Kidney epithelial cell (primary cell): ENCODE data around the gene B4GALT5. TPM values are rescaled to one million over a fixed set of nuclear protein-coding genes. Genes with fewer than 3 reads are reported as not detected.

ENCODE experiments used
- DNase-seq: peaks from one replicate; pipeline ENCODE4 v3.0.0-alpha.2; 2010; ENCODE audit warnings: low read depth
- H3K27me3 ChIP-seq: 2 replicates; pipeline ENCODE4 v1.6.0; 2011; ENCODE audit warnings: low read length; ENCODE audit not compliant: control insufficient read depth, insufficient read depth
- H3K36me3 ChIP-seq: 2 replicates; pipeline ENCODE4 v1.5.1; 2011; ENCODE audit warnings: low read length; ENCODE audit not compliant: control insufficient read depth, insufficient read depth
- H3K4me3 ChIP-seq: 2 replicates; pipeline ENCODE4 v1.5.1; 2011; ENCODE audit warnings: low read depth, mild to moderate bottlenecking, control low read depth, low read length
- total RNA-seq: library from RNA; depleted of rRNA; stranded (reverse); fragments of >200 nt; gene quantifications from 2 replicates; pipeline ENCODE4 v1.2.3, GENCODE V29; 2015
- TF ChIP-seq, protein P1 (sequence below): IDR thresholded peaks from 2 replicates; pipeline ENCODE4 v1.5.1; 2011; ENCODE audit warnings: mild to moderate bottlenecking, moderate library complexity, low read length, control low read depth, inconsistent platforms; ENCODE audit not compliant: insufficient read depth, poor library complexity, severe bottlenecking

The B4GALT5 gene
- total RNA-seq, 1 donor from 2014 or later, result 67.6 TPM

DNA sequence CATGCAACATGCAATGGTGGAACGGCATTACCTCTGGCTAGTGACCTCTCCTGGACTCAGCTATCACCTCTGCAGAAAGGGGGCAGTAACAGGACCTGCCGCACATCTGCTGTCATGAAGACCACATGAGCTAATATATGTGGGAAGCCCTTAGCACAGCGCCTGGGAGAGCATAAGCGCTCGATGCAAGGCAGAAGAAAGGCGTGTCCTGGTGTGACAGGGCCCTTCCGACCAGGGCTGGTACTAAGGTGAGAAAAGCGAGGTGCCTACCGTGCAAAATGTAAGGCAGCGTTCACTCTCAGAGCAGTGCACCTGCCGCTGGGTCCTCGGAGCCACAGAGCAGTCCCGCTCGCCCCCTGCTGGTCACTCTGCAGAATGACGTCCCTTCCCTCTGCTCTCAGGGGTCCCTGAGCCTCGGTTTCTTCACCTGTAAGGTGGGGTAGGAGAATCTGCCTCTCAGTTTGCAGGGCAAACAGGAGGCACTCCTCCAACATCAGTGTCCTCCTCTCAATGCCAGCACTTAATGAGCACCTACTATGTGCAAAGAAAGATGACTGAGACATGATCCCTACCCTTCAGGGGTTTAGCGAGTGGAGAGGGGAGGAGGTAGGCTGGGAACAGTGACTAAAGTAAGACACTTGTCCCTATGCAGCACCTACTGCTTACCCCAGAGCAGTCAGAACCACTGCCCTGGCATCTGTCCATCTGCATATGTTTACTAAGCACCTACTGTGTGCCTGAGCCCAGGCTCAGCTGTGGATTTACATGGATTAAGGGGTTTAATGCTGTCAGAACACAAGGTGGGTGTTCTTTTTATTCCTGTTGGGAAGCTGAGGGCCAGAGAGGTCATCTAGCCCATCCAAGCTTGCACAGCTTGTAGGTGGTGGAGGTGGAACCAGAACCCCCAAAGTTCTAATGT is 104.7 kb downstream of the B4GALT5 start:
- peaks cover 2% of the 10 kb centered on the region for H3K27me3 ChIP-seq
- DNase-seq, result no peak
- no peaks in the 10 kb centered on the region for H3K36me3 ChIP-seq
- no peak overlapping the region for H3K4me3 ChIP-seq
- TF ChIP-seq, protein P1, sequence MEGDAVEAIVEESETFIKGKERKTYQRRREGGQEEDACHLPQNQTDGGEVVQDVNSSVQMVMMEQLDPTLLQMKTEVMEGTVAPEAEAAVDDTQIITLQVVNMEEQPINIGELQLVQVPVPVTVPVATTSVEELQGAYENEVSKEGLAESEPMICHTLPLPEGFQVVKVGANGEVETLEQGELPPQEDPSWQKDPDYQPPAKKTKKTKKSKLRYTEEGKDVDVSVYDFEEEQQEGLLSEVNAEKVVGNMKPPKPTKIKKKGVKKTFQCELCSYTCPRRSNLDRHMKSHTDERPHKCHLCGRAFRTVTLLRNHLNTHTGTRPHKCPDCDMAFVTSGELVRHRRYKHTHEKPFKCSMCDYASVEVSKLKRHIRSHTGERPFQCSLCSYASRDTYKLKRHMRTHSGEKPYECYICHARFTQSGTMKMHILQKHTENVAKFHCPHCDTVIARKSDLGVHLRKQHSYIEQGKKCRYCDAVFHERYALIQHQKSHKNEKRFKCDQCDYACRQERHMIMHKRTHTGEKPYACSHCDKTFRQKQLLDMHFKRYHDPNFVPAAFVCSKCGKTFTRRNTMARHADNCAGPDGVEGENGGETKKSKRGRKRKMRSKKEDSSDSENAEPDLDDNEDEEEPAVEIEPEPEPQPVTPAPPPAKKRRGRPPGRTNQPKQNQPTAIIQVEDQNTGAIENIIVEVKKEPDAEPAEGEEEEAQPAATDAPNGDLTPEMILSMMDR, result peak; percentile 95

DNA sequence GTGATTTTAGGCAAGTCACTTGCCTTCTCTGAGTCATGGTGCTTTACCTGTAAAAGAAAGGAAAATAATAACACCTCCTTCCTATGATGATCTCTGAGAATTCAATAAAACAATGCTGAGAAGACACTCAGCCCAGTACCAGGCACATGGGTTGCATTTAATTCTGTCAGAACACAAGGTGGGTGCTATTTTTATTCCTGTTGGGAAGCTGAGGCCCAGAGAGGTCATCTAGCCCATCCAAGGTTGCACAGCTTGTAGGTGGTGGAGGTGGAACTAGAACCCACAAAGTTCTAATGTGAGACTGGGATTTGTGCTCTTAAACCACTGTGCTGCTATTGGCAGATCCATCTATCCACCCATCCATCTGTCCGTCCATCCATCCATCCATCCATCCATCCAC is 106.1 kb downstream of the B4GALT5 start:
- DNase-seq, result no peak
- Histone ChIP-seq H3K27me3 (peaks cover 2% of the 10 kb centered on the region), H3K36me3 (no peaks in the 10 kb centered on the region), H3K4me3 (no peak overlapping the region)
- TF ChIP-seq, protein P1, result no peak

DNA sequence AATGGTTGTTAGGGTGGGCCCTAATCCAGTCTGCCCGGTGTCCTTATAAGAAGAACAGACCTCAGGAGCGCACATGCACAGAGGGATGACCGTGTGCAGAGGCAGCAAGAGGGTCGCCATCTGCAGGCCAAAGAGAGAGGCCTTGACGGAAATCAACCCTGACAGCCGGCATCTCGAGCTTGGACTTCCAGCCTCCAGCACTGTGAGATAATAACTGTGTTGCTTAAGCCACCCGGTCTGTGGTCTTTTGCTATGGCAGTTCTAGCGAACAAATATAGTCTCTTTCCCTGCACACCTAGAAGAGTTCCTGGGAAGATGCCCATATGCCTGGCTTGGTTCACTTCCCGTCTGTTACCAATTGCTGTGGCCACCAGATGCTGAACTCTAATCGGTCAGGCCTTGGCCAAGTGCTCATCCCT is 110.5 kb downstream of the B4GALT5 start:
- TF ChIP-seq, protein P1, result peak; percentile 40
- Histone ChIP-seq H3K27me3 (peaks cover 2% of the 10 kb centered on the region), H3K4me3 (no peak overlapping the region), H3K36me3 (no peaks in the 10 kb centered on the region)
- no peak for DNase-seq

DNA sequence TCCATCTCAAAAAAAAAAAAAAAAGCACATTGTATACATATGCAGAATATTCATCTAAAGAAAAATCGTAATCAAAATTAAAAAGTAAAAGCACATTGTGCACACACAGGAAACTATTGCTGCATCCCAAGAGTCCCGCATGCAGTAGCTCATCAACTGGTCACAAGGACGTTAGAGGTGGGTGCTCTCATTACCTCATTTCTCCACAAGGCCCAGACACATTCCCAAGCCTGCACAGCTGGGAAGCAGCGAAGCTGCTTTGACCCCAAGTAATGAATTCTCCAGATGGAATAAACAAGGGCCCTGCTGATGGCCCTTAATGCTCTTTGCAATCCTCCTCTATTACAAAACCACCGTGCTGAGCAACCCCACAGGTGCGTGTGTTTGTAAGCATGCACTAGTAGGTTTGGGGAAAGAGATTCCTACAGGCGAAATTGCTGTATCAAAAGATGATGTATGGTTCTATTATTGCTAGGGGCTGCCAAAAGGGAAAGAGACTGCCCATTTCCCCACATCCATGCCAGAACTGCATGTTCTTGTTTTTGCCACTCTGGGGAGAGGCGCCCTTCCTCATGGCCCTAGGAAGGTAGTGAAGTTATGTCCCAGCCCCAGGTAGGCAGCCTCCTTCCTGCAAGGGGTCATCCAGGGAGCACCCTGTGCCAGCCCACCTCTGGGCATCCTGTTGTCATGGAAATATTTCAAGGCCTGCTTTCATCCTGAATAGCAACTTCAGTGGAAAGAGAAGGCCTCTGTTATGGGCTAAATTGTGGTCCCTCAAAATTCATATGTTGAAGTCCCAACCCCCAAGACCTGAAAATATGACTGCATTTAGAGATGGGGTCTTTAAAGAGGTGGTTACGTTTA is 111.1 kb downstream of the B4GALT5 start:
- TF ChIP-seq, protein P1, result no peak
- Histone ChIP-seq H3K36me3 (no peaks in the 10 kb centered on the region), H3K27me3 (peaks cover under 1% of the 10 kb centered on the region), H3K4me3 (no peak overlapping the region)
- DNase-seq, result no peak

DNA sequence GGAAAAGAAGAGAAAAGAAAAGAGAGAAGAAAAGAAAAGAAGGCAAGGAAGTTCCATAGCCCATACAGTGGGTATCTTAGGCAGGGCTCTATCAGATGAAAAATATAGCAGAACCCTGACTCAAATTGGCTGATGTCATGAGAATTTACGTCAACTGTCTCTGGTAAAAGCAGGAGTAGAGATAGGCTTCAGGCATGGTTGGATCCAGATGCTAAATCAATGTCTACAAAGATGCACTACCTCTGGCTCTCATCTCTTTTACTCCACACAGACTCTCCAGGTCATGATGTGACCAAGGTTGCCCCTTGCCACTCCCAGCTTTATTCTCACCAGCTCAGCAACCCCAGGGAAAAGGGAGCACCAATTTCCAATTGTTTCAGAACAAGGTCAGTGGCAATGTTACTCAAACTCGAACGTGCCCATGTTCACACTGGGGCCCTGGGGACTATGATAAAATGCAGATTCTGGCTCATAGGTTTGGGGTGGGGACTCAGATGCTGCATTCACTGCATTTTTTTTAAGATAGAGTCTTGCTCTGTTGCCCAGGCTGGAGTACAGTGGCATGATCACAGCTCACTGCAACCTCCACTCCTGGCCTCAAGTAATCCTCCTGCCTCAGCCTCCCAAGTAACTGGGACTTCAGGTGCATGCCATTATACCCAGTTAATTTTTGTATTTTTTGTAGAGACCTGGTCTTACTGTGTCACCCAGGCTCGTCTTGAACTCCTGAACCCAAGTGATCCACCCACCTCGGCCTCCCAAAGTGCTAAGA is 112.3 kb downstream of the B4GALT5 start:
- no peak for DNase-seq
- H3K4me3 ChIP-seq, result no peak overlapping the region
- TF ChIP-seq, protein P1, result no peak
- H3K36me3 ChIP-seq, result no peaks in the 10 kb centered on the region
- H3K27me3 ChIP-seq, result no peaks in the 10 kb centered on the region
